Lower leg skin (tissue), 3 donors: ENCODE results near the gene CTXND1.

ENCODE experiments used
- POLR2A ChIP-seq, 2 donors: fragments of 450-650 bp; IDR thresholded peaks; one replicate each; pipeline ENCODE4 v1.6.1; 2016 to 2017; ENCODE audit warnings: antibody characterized with exemption in 2 of 2, mild to moderate bottlenecking in 1 of 2, moderate library complexity in 1 of 2
- TF ChIP-seq, protein P1 (sequence below), 3 donors: fragments of 450-650 bp; IDR thresholded peaks; one replicate each; pipeline ENCODE4 v1.5.1; 2016; ENCODE audit warnings: antibody characterized with exemption in 3 of 3, mild to moderate bottlenecking in 3 of 3, moderate library complexity in 2 of 3

DNA sequence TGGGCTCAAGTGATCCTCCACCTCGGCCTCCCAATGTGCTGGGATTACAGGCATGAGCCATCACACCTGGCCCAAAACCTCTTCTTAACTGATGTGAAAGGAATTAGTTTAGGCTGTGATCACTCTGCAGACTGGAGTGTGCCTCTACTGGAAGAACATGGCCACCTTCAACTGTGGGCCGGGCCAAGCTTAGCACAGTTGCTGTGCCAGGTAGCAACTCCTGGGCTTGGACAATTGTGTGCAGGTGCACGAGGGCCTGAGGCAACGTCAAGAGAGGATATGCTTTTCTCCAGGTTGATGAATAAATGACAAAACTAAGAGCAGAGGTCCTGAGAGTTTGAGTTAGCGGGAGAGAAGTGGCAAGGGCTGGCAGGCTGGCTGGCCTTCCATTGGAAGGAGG, 92.7 kb downstream of the CTXND1 start:
- TF ChIP-seq, protein P1, sequence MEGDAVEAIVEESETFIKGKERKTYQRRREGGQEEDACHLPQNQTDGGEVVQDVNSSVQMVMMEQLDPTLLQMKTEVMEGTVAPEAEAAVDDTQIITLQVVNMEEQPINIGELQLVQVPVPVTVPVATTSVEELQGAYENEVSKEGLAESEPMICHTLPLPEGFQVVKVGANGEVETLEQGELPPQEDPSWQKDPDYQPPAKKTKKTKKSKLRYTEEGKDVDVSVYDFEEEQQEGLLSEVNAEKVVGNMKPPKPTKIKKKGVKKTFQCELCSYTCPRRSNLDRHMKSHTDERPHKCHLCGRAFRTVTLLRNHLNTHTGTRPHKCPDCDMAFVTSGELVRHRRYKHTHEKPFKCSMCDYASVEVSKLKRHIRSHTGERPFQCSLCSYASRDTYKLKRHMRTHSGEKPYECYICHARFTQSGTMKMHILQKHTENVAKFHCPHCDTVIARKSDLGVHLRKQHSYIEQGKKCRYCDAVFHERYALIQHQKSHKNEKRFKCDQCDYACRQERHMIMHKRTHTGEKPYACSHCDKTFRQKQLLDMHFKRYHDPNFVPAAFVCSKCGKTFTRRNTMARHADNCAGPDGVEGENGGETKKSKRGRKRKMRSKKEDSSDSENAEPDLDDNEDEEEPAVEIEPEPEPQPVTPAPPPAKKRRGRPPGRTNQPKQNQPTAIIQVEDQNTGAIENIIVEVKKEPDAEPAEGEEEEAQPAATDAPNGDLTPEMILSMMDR (IDR thresholded peaks at IDR 0.05): no peak
- TF ChIP-seq POLR2A (IDR thresholded peaks at IDR 0.05): no peak
